ENCODE results near the gene CSPG4.
"Not testable (repeated sequence)": the region's sequence is repeated elsewhere in the genome, so short reads cannot be mapped to it uniquely, and the experiment has no call there.

The CSPG4 gene

DNA sequence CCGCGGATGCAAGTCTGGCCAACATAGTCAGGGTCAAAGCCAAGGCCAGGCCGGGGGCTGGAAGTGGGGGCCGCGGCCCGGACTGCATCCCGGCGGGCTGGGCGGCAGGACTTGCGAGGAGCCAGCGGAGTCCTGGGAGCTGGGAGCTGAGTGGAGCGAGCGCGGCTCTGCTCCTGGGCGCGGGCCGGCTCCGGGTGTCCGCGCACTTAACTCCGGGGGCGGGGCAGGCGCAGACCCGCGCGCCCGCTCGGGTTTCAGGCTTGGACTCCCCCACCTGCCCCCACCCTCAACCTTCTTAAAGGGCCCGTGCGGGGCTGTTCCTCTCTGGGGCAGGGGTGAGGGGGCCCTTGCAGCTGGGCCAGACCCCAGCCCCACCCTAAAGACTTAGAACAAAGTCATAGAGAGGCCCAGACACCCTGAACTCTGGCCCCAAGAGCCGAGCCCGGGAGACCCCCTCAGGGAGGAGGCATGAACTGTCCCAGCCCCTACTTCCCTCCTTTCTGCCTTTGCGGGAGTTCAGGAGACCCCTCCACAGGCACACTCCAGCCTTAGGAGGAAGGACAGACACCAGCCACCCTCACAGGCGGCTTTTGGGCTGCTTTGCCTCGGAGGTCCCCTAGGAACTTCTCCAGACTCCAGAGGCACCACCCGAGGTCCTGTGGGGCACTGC, at the start of gene CSPG4:
TSS of gene CSPG4 (minus strand) at position 181 of the 670 bp plus-strand sequence. CDS start at position 88, 93 bp downstream.
- peak; percentile 90 for DNase-seq (ENCODE audit: low spot score)

- DNase-seq (ENCODE audit: low spot score), result not testable (repeated sequence)
These were observed 49.7 kb upstream of the CSPG4 start for GRCh38 chr15:75762357-75762718.

DNA sequence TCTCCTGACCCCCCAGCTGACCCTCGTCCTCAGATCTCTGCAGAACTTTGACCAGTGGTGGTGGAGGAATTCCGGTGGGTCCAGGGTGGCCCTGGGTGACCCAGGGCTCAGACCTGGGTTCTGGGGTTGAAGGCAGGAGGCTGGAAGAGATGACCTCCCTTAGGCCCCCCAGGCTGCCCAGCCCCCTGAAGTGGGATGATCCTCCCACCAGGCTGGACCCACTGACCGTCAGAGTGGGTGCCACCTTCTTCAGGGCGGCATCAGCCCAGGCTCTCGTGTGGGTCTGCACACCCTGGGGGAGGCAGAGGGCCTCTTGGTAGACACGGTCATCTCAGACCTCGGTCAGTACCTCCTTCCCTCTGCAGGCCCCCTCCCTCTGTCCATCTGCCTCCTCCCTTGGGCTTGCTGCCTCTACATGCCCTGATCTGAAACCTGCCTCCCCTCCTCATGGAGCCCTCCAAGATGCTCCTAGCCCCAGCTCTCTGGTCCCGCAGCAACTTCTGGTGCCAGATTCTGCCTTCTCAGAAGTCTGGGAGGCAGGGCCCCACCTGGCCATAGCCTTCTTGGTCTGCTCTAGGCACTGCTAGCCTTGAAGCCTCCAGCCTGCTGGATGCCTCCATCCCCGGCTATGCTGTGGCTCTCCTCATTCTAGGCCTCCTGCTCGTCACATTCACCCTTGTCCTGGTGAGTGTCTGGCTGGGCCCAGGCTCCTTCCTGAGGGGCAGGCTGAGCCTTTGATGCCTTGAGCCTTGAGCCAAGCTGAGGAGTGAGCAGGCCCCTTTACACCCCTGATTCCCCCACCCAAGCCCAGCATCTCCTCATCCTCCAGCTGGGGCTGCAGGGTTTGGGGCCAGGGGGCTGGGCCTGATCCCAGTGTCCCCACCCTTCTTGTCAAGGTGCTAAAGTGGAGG, 49.1 kb upstream of the CSPG4 start:
- DNase-seq (ENCODE audit: low spot score), result no peak

GRCh38 chr15:75760704-75761435, 48.2 kb upstream of the CSPG4 start:
- DNase-seq (ENCODE audit: low spot score), result no peak

- DNase-seq (ENCODE audit: low spot score), result not testable (repeated sequence)
These were observed 47.5 kb upstream of the CSPG4 start for GRCh38 chr15:75760131-75760520.

GRCh38 chr15:75759416-75760130, 46.9 kb upstream of the CSPG4 start:
- no peak for DNase-seq (ENCODE audit: low spot score)

GRCh38 chr15:75758071-75758872, 45.6 kb upstream of the CSPG4 start:
- DNase-seq (ENCODE audit: low spot score), result peak; percentile 93

DNA sequence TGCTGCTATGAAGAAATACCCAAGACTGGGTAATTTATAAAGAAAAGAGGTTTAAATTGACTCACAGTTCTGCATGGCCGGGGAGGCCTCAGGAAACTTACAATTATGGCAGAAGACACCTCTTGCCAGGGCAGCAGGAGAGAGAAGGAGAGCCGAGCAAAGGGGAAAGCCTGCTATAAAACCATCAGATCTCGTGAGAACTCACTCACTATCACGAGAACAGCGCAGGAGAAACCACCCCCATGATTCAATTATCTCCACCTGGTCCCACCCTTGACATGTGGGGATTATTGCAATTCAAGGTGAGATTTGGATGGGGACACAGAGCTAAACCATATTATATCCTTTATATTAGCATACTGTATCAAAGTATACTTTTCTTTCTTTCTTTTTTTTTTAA, 42.2 kb upstream of the CSPG4 start:
- not testable (repeated sequence) for DNase-seq (ENCODE audit: low spot score)

DNA sequence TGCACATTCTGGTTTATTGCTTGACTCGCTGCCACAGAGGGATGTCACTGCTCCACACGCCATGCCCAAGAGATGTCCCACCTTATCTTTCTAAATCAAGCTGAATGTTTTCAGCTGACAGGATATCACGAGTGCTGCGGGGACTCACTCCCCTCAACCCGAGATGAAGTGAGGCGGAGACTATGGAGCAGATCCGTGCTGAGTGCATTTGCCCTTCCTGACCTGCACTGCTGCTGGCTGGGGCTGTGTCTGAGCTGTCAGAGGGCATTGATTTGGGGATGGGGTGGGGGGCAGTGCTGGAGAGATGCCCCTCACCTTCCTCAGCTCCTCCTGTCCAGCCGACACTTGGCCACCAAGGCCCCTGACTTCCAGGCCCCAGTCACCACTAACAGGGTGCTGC, 40.5 kb upstream of the CSPG4 start:
- no peak for DNase-seq (ENCODE audit: low spot score)

DNA sequence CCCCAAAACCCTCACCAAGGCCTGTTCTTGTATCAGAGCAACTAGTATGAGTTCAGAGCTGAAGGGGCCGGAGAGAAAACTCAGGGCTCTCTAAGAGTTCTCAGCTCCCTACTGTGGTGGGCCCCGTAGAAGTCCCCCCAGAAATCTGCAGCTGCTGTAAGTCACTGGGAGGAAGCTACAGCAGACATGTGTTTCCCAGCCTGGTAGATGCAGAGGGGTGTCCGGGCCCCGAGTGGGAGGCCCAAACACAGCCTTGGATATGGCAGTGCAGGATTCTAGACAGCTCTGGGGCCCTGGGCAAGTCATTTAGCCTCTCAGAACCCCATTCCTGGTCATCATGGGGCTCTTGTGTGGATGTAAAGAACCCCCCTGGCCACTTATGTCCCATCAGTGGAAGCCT, 39.2 kb upstream of the CSPG4 start:
- no peak for DNase-seq (ENCODE audit: low spot score)

GRCh38 chr15:75751116-75751875, 38.6 kb upstream of the CSPG4 start:
- no peak for DNase-seq (ENCODE audit: low spot score)

- no peak for DNase-seq (ENCODE audit: low spot score)
These were observed 37.8 kb upstream of the CSPG4 start for GRCh38 chr15:75750261-75751050.

DNA sequence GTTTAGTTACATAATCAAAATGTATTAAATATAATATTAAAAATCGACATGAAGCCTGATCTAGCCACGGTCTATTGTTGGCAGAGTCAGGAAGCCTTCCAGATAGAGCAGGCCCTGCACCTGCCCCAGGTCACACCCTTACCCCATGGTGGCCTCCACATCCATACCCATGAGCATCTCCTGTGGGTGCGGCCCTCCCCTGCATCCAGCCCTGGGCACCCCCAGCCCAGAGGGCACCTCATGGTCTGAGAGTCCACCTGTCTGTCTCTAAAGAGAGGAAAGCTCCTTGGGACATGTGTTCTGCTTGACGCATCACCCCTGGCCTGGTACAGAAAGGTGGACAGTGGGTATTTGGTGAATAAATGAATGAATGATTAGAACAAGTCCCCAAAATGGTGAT, 37.2 kb upstream of the CSPG4 start:
- DNase-seq (ENCODE audit: low spot score), result no peak

DNA sequence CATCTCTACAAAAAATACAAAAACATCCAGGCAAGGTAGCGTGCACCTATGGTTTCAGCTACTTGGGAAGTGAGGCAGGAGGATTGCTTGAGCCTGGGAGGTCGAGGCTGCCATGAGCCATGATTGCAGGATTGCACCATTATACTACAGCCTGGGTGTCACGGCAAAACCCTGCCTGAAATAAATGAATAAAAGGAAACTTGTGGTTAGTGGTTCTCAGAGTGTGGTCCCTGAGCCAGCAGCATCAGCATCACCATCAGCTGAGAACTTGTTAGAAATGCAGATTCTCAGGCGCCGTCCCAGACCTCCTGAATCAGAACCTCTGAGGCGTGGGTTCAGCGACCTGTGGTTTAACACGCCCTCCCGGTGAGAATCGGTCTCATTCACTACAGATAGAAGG, 36.2 kb upstream of the CSPG4 start:
- not testable (repeated sequence) for DNase-seq (ENCODE audit: low spot score)

DNA sequence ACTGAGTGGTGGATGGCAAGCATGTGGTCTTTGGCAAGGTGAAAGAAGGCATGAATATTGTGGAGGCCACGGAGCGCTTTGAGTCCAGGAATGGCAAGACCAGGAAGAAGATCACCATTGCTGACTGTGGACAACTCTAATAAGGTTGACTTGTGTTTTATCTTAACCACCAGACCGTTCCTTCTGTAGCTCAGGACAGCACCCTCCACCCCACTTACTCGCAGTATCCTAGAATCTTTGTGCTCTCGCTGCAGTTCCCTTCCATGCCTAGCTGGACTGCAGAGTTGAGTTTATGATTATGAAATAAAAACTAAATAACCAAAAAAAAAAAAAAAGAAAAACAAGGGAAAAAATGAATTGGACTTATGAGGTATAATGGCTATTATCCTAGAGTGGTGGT, 34.5 kb upstream of the CSPG4 start:
- DNase-seq (ENCODE audit: low spot score), result not testable (repeated sequence)

DNA sequence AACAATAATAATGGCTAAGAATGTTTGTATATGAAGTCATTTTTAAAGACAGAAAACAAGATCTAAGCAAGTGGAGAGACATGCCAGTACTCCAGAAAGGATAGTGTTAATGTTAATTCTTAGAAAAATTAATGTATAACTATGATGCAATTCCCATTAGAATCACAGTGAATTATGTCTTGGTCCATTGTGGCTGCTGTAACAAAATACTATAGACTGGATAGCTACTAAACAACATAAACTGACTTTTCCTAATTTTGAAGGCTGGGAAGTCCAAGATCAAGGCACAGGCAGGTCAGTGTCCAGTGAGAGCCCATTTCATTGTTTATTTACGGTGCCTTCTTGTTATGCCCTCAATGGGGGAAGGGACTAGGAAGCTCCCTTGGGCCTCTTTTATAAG, 32.7 kb upstream of the CSPG4 start:
- no peak for DNase-seq (ENCODE audit: low spot score)

- DNase-seq (ENCODE audit: low spot score), result not testable (repeated sequence)
These were observed 29.7 kb upstream of the CSPG4 start for GRCh38 chr15:75742346-75742745.

GRCh38 chr15:75739791-75740190, 27.1 kb upstream of the CSPG4 start:
- DNase-seq (ENCODE audit: low spot score), result no peak

GRCh38 chr15:75738647-75739325, 26.1 kb upstream of the CSPG4 start:
- peak; percentile 93 for DNase-seq (ENCODE audit: low spot score)
